GM18861 (cell line): ENCODE results near the gene RAP1GAP2.
A peak's percentile ranks its signal among the peaks of the same experiment; 100 is the strongest.
"Not testable (repeated sequence)": the region's sequence is repeated elsewhere in the genome, so short reads cannot be mapped to it uniquely, and the experiment has no call there.

ENCODE experiments used
- ATAC-seq: cut with Tn5 transposase; IDR thresholded peaks from one replicate; pipeline ENCODE4 v1.9.1; 2021; ENCODE audit not compliant: unreplicated experiment

Gene RAP1GAP2

GRCh38 chr17:3035256-3035967, 239.2 kb downstream of the RAP1GAP2 start:
- no peak for ATAC-seq

- no peak for ATAC-seq
Observed at GRCh38 chr17:3035968-3036280, 239.7 kb downstream of the RAP1GAP2 start.

DNA sequence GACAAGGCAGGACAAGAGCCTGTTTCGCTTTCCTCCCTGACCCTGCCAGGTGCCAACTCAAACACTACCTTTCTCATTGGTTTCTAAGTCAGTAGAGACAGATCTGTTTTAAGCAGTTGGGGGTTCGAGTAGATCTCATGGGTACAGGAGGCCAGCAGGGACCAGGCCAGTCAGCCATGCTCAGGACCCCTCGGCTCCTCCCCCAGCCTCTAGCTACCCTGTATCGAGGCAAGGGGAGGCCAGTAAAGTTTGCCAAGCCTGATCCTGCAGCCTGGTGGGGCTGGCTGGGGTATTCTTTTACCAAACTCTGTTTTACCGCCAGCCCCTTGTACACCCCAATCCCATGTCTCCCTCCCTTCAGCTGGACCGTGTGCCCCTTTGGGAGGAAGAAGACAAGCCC, 240.6 kb downstream of the RAP1GAP2 start:
- ATAC-seq = no peak

DNA sequence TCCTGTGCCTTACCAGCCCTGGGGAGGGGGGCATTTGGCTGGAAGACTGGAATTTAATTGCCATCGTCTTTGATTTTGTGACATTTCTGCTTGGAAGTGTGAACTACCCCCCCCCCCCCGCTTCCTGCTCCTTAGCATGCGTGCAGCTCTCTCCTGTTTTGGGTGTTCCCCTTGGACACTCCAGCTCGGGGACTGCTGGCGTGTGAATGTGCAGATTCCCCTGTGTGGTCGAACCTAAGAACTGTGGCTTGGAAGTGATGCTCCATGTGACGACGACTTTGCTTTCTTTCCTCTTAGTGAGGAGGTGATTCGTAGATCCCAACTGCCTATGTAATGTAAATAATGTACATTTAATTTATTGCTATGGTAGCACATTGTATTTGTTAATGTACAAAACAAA, 241.0 kb downstream of the RAP1GAP2 start:
- no peak for ATAC-seq

DNA sequence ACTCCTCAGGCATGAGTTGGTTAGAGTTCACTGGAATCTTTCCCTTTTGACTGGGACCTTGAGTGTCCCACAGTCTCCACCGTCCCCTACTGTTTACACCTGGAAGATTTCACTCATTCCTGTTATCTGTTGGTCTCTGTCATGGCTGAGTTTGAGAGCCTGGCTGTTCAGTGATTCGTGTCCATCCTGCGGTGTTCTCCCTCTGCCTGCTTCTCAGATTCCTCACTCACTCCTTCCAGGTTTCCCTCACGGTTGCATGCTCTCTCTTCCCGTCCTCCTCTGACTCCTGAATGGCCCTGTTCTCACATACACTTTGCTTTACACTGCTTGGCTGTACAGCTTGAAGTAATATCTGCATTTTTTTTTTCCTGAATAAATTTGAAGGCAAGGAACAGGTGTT, 242.7 kb downstream of the RAP1GAP2 start:
- ATAC-seq = no peak

DNA sequence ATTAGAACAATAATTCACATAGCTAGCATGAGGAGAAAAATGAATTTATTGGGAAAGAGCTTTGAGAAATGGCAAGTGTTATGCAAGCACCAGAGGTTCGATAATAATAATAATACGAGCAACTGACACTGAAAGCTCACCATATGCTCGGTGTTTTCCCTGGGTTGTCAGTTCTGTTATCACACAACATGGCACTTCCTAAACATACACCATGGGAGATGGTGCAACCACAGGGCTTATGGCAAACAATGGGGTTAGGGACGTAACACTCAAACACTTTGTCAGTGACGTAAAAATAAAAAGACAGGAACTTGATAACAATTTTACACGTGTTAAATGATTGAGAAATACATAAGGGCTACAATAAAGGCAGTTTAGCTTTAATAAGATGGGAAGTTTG, 243.5 kb downstream of the RAP1GAP2 start:
- no peak for ATAC-seq

DNA sequence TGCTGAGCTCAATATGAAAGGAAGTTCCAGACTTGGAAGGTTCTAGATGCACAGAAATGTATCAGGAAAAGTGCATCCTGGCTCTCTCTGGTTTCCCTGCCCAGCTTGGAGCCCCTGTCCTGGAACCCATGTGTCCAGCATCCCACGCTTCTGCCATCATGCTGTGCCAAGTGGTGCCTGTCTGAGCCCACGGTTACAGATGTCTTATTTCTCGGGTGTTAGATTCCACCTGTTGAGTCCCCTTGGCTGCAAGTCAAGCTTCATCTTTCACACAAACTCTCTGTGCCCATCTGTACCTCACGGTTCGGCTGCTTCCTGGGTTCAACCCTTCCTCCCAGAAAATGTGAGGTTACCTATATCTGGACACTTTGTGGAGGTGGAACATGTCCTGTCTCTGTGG, 244.6 kb downstream of the RAP1GAP2 start:
- no peak for ATAC-seq

DNA sequence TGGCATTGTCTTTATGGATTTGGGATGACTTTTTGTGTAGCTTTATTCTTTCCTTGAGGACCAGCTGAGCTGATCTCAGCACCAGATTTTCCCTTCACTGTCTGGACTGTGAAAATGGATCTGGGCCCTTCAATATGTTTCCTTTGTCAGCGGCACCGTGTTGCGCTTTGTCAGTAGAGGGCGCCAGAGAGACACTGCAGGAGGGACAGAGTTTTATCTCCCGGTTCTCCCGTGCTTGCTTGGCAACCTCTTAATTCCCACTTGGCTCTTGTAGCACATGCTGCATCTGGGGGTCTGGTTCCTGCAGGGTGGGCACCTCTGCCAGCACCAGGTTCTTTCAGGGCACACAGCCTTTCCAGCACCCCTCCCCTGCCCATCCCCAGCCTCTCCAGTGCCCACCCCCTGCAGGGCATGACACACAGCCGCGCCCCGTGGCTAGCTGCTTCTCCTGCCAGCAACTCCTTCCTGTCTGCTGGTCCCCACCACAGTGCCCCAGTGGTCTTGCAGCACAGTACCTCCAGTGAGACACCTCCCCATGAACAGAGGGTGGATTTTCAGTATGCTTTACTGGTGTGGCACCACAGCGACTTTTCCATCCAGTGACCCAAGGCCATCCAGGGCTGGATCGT, 247.6 kb downstream of the RAP1GAP2 start:
- no peak for ATAC-seq

- no peak for ATAC-seq
Observed at GRCh38 chr17:3046753-3047152, 250.5 kb downstream of the RAP1GAP2 start.

DNA sequence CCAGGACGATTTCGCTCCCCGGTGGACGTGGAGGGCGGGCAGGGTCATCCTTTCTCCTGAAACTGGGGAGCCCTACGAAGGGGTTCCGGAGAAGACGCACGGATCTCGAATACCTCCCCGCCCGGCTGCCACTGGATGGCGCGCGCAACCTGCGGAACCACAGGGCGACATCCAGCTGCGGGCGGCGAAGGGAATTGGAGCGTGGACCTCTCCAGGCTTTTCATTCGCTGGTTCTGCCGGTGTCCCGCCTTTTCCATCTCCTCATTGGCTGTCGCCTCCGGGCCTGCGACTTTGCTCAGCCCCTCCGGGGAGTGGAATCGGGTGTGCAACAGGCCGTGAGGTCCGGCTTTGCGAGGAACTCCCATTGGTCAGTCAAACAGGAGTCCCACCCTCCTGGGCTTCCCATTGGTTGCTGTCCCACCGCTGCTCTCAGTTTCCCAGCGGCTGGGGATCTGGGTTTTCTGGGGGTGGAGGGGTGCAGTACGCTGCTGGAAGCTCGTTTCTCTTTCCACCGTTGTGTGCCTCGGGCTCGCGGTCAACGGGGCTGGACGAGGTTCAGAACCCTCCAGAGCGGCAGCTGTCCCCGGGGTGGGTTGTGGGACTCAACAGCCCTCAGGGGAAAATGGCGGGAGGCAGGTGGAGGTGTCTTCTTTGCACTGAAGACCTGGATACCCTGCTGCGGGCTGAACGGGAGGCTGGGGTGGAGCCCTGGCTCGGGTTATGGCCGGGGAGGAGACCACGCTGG, 252.7 kb downstream of the RAP1GAP2 start:
- ATAC-seq = peak; percentile 80

DNA sequence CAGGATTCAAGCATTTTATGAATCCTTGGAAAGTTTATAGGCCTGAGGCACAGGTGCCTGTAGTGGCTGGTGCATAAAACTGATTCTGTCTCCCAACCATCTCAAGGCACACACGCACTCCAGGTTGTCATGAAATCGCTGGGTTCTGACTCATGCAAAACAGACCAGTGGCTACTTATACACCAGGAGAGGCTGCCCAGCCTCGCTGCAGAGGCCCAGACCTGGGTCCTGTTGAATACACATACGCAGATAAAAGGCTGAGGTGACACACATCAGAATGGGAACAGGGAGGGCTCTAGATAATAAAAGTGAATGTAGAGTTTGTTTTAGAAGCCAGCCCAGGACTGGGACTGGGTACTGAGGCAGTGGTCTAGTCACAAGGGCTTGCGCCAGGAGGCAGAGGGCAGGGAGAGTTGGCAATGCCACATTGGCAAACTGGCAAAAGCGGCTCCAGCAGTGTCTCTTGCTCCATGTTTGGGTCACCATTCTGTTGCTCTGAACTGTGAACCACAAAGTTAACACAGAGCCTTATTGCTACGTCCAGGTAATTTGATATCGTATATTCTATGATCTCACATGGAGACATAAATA, 253.6 kb downstream of the RAP1GAP2 start:
- no peak for ATAC-seq

GRCh38 chr17:3054868-3055267, 258.6 kb downstream of the RAP1GAP2 start:
- ATAC-seq = not testable (repeated sequence)

GRCh38 chr17:3062824-3063377, 266.7 kb downstream of the RAP1GAP2 start:
- ATAC-seq = not testable (repeated sequence)

GRCh38 chr17:3063507-3063906, 267.3 kb downstream of the RAP1GAP2 start, which contains the start of gene OR1D5:
OR1D5 (minus strand) TSS chr17:3063607; CDS start chr17:3063607, 0 bp downstream.
- not testable (repeated sequence) for ATAC-seq

DNA sequence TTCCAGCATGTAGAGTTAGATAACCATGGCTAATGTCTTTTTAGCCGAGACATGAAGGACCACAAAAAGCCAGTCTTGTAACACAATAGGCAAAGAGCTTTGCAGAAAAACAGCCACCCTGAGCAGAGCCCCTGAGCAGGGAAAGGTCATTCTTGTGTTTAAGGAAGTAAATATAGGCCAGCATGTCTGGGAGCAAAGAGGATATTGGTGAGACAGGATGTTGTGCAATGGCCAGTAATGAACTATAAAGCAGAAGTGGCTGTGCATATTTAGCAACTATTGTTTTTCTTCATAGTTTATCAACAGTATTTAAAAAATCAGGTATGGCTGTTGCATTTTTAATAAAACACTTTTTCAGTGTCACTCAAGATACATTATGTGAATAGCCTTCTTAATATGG, 269.0 kb downstream of the RAP1GAP2 start:
- not testable (repeated sequence) for ATAC-seq

DNA sequence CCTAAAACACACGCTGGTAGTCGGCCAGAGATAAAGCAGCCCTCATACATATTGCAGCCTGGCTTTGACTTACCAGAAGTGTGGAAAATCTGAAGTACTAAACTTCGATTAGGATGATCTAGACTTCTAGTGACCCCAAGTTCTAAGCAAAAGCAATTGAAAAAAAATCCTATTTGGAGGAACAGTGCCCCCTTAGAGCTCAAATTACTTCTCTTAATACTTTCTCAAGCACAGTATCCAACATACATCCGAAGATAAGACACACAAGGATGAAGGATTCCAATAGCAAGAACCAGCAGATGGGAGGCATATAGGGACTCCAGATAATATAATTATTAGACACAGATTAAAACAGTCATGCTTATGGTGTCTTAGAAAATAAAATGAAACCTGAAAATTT, 277.6 kb downstream of the RAP1GAP2 start:
- ATAC-seq = not testable (repeated sequence)
